H1 (cell line): ENCODE results near the gene DEPP1. TPM values are rescaled to one million over a fixed set of nuclear protein-coding genes. Genes with fewer than 3 reads are reported as not detected.

ENCODE experiments used
- CTCF ChIA-PET: fragments of 300-600 bp; sonication (Branson Sonifier 250); formaldehyde crosslinking; loops from one replicate; lab custom pipeline; 2021; ENCODE audit not compliant: partially characterized antibody; lab: Charles Lee
- POLR2A ChIA-PET: fragments of 300-600 bp; sonication (Branson Sonifier 250); formaldehyde crosslinking; loops from one replicate; lab custom pipeline; 2021; ENCODE audit warnings: inconsistent platforms; ENCODE audit not compliant: partially characterized antibody; lab: Charles Lee
- DNase-seq, 2 experiments: peaks; one replicate each; pipeline versions ENCODE4 v3.0.0 to v3.0.0-alpha.2; 2010 to 2022; ENCODE audit warnings: low spot score in 2 of 2, low read depth in 1 of 2, mixed read lengths in 1 of 2
- FAIRE-seq: peaks from 2 replicates; lab custom pipeline; 2011; peaks lifted over from hg19 to GRCh38; lab: Jason Lieb, UNC
- H2AFZ ChIP-seq: 2 replicates; pipeline ENCODE4 v1.8.1; 2012; ENCODE audit warnings: low read length, inconsistent platforms
- H2AK5ac ChIP-seq: 2 replicates; pipeline ENCODE4 v1.6.1; 2013; ENCODE audit warnings: low read depth, low read length
- H2BK120ac ChIP-seq: replicated peaks from 2 replicates; pipeline ENCODE3; 2013; ENCODE audit warnings: low read depth, low read length, inconsistent platforms
- H2BK12ac ChIP-seq: 2 replicates; pipeline ENCODE4 v1.6.1; 2013; ENCODE audit warnings: low read depth, low read length
- H2BK15ac ChIP-seq: 2 replicates; pipeline ENCODE4 v1.6.1; 2013; ENCODE audit warnings: low read length
- H2BK20ac ChIP-seq: 2 replicates; pipeline ENCODE4 v1.6.1; 2013; ENCODE audit warnings: low read length
- H2BK5ac ChIP-seq: 2 replicates; pipeline ENCODE4 v1.6.1; 2013; ENCODE audit warnings: low read depth, low read length
- H3K14ac ChIP-seq: 2 replicates; pipeline ENCODE4 v1.6.1; 2013; ENCODE audit warnings: inconsistent platforms; ENCODE audit not compliant: insufficient read length
- H3K18ac ChIP-seq: 2 replicates; pipeline ENCODE4 v1.6.1; 2013; ENCODE audit warnings: low read length; ENCODE audit errors: extremely low read depth
- H3K23ac ChIP-seq: 2 replicates; pipeline ENCODE4 v1.6.1; 2013; ENCODE audit warnings: inconsistent platforms; ENCODE audit not compliant: insufficient read length
- H3K23me2 ChIP-seq: 2 replicates; pipeline ENCODE4 v1.6.1; 2013; ENCODE audit warnings: low read depth, low read length
- H3K27ac ChIP-seq: 2 replicates; pipeline ENCODE4 v1.6.1; 2011; ENCODE audit warnings: low read depth, low read length, inconsistent platforms
- H3K27me3 ChIP-seq, 4 experiments: replicated peaks in 1 of 4; 1 replicate in 1 of 4; 2 replicates in 3 of 4; pipeline versions ENCODE4 v1.6.1 to v1.8.1; 2011 to 2013; ENCODE audit warnings: low read length in 3 of 4, mild to moderate bottlenecking in 3 of 4, inconsistent platforms in 2 of 4, mixed read lengths in 2 of 4, moderate library complexity in 1 of 4; ENCODE audit not compliant: control insufficient read depth in 3 of 4, insufficient read depth in 3 of 4; ENCODE audit errors: extremely low read depth in 1 of 4
- H3K36me3 ChIP-seq, 4 experiments: 2 replicates each; pipeline versions ENCODE4 v1.6.1 to v1.8.1; 2011 to 2013; ENCODE audit warnings: mild to moderate bottlenecking in 4 of 4, low read length in 3 of 4, moderate library complexity in 2 of 4, control low read depth in 1 of 4, inconsistent platforms in 1 of 4; ENCODE audit not compliant: insufficient read depth in 4 of 4, control insufficient read depth in 2 of 4
- H3K4ac ChIP-seq: replicated peaks from 2 replicates; pipeline ENCODE3; 2013; ENCODE audit warnings: low read length, low read depth, mixed read lengths, inconsistent platforms; ENCODE audit not compliant: insufficient read length
- H3K4me1 ChIP-seq, 4 experiments: replicated peaks in 1 of 4; 1 replicate in 1 of 4; 2 replicates in 3 of 4; pipeline versions ENCODE4 v1.6.1 to v1.8.1; 2011 to 2013; ENCODE audit warnings: low read length in 3 of 4, inconsistent platforms in 2 of 4, mixed read lengths in 1 of 4; ENCODE audit not compliant: insufficient read depth in 4 of 4, control insufficient read depth in 3 of 4
- H3K4me2 ChIP-seq, 2 experiments: 2 replicates each; pipeline versions ENCODE4 v1.6.1 to v1.8.1; 2011 to 2013; ENCODE audit warnings: low read depth in 2 of 2, low read length in 2 of 2, control low read depth in 1 of 2, inconsistent platforms in 1 of 2, mild to moderate bottlenecking in 1 of 2; ENCODE audit not compliant: insufficient read depth in 1 of 2
- H3K4me3 ChIP-seq, 4 experiments: fragments of 200-600, 300-600 bp in 1 of 4; sonication (generic), shearing (Covaris generic), sonication (Bioruptor Twin) in 1 of 4; 2 replicates each; pipeline versions ENCODE4 v1.5.1 to v1.8.1; 2011 to 2016; ENCODE audit warnings: low read length in 4 of 4, low read depth in 3 of 4, control low read depth in 2 of 4, inconsistent platforms in 2 of 4, mild to moderate bottlenecking in 2 of 4, mixed read lengths in 1 of 4, moderate library complexity in 1 of 4; ENCODE audit not compliant: insufficient read depth in 2 of 4; ENCODE audit errors: extremely low read depth in 1 of 4
- H3K56ac ChIP-seq: replicated peaks from 2 replicates; pipeline ENCODE3; 2013; ENCODE audit warnings: low read depth, mild to moderate bottlenecking, mixed read lengths, low read length, inconsistent platforms; ENCODE audit not compliant: insufficient read length
- H3K79me1 ChIP-seq: 2 replicates; pipeline ENCODE4 v1.6.1; 2013; ENCODE audit warnings: low read depth, low read length, control low read depth
- H3K79me2 ChIP-seq, 2 experiments: 2 replicates each; pipeline versions ENCODE4 v1.6.1 to v1.8.1; 2012 to 2013; ENCODE audit warnings: low read length in 2 of 2, mild to moderate bottlenecking in 2 of 2, inconsistent platforms in 1 of 2; ENCODE audit not compliant: insufficient read depth in 2 of 2, control insufficient read depth in 1 of 2
- H3K9ac ChIP-seq, 4 experiments: replicated peaks in 1 of 4; 1 replicate in 1 of 4; 2 replicates in 3 of 4; pipeline versions ENCODE4 v1.6.1 to v1.8.1; 2011 to 2013; ENCODE audit warnings: low read depth in 3 of 4, low read length in 3 of 4, control low read depth in 2 of 4, mild to moderate bottlenecking in 2 of 4, moderate library complexity in 2 of 4, inconsistent platforms in 1 of 4; ENCODE audit errors: extremely low read depth in 1 of 4
- H3K9me3 ChIP-seq, 2 experiments: 2 replicates each; pipeline versions ENCODE4 v1.6.1 to v1.8.1; 2012 to 2013; ENCODE audit warnings: mild to moderate bottlenecking in 2 of 2, moderate library complexity in 2 of 2, control low read depth in 1 of 2, inconsistent platforms in 1 of 2, low read depth in 1 of 2, low read length in 1 of 2, mixed read lengths in 1 of 2; ENCODE audit not compliant: insufficient read depth in 2 of 2
- H4K20me1 ChIP-seq, 2 experiments: replicated peaks in 1 of 2; 2 replicates each; pipeline versions ENCODE3 to v1.8.1; 2011 to 2013; ENCODE audit warnings: inconsistent platforms in 2 of 2, low read length in 2 of 2, mild to moderate bottlenecking in 1 of 2; ENCODE audit not compliant: insufficient read depth in 2 of 2, control insufficient read depth in 1 of 2
- H4K5ac ChIP-seq: 2 replicates; pipeline ENCODE4 v1.6.1; 2013; ENCODE audit warnings: low read length, low read depth, mixed read lengths, inconsistent platforms; ENCODE audit not compliant: insufficient read length
- H4K8ac ChIP-seq: 2 replicates; pipeline ENCODE4 v1.8.0; 2013; ENCODE audit warnings: mild to moderate bottlenecking, moderate library complexity, low read length, inconsistent platforms; ENCODE audit not compliant: insufficient read depth; ENCODE audit errors: extremely low read depth
- H4K91ac ChIP-seq: replicated peaks from 2 replicates; pipeline ENCODE3; 2013; ENCODE audit warnings: low read length, mixed read lengths, inconsistent platforms; ENCODE audit not compliant: insufficient read length
- FOSL1 ChIP-seq: IDR thresholded peaks from 2 replicates; pipeline ENCODE4 v1.6.1; 2011; ENCODE audit warnings: mild to moderate bottlenecking, low read depth, low read length, moderate library complexity; ENCODE audit not compliant: insufficient read depth
- POU5F1 ChIP-seq: IDR thresholded peaks from 2 replicates; pipeline ENCODE4 v1.6.1; 2011; ENCODE audit warnings: low read depth, mild to moderate bottlenecking, low read length, moderate library complexity
- WGBS, 2 experiments: shearing (Covaris generic) in 1 of 2; methylation state at CpG; one replicate each; pipeline versions ENCODE4 v1.1.6 to v1.1.7; 2013 to 2015; ENCODE audit warnings: low lambda C conversion rate in 2 of 2, mixed read lengths in 2 of 2, inconsistent platforms in 1 of 2, low coverage in 1 of 2, missing lambda C conversion rate in 1 of 2; ENCODE audit not compliant: insufficient replicate concordance in 2 of 2, insufficient coverage in 1 of 2, insufficient read length in 1 of 2; ENCODE audit errors: extremely low coverage in 1 of 2, missing lambda C conversion rate in 1 of 2; 5-methylcytosine and 5-hydroxymethylcytosine counted together
- polyA plus RNA-seq, 7 experiments: library from polyadenylated mRNA; depleted of rRNA in 3 of 7; stranded (reverse) in 5 of 7; unstranded in 2 of 7; fragments of >200 nt in 5 of 7; fragments of 200-250 nt in 2 of 7; gene quantifications; 1 replicate in 5 of 7; 2 replicates in 1 of 7; 4 replicates in 1 of 7; pipeline versions ENCODE4 v1.2.1 to v1.2.3, GENCODE V29; 2011 to 2013; ENCODE audit warnings: missing spikeins in 2 of 7, mixed read lengths in 2 of 7
- total RNA-seq: library from RNA; stranded (reverse); fragmentation: NEBNext Ultra II Directional; extraction: Animal tissue kit (Norgen Biotek cat#: 25700); gene quantifications from 2 replicates; pipeline ENCODE4 v1.2.1, GENCODE V29; 2021

DEPP1 gene
- total and polyA plus RNA-seq, 2 of the 8 experiments (the other 6 are each of a cell fraction or from before 2014, with no cell fraction given): 0.67 to 4.5 TPM

GRCh38 chr10:44965104-44965503 is 13.5 kb downstream of the DEPP1 start:
- Histone ChIP-seq H2AK5ac (peak overlapping the region; percentile 94; the same call in 1 of the 2 replicates), H3K27me3 (peaks cover 0 to 6% (median 3%) of the 10 kb centered on the region in 4 experiments; a peak in 4 of 7 replicates), H4K5ac (no peak overlapping the region), H4K8ac (no peak overlapping the region), H3K4me3 (peak overlapping the region in 1 of 4 experiments; percentile 24; a peak in 1 of 8 replicates), H3K9ac (no peak overlapping the region), H3K18ac (0 out of 2 replicates have a peak overlapping the region, but pooled peaks have one; percentile 76), H2BK20ac (peak overlapping the region; percentile 97; the same call in 1 of the 2 replicates), H3K4me2 (peak overlapping the region; percentile 35 to 54; a peak in 3 of 4 replicates), H4K91ac (peak overlapping the region; percentile 82), H2BK5ac (peak overlapping the region; percentile 94; the same call in 1 of the 2 replicates), H2AFZ (no peak overlapping the region), H3K23me2 (peaks cover 3% of the 10 kb centered on the region; the same call in 1 of the 2 replicates), H3K27ac (no peak overlapping the region), H3K79me2 (no peaks in the 10 kb centered on the region; a peak in 1 of 4 replicates), H3K9me3 (no peaks in the 10 kb centered on the region), H3K14ac (no peak overlapping the region), H2BK15ac (no peak overlapping the region), H3K23ac (no peak overlapping the region), H3K56ac (no peak overlapping the region), H2BK12ac (0 out of 2 replicates have a peak overlapping the region, but pooled peaks have one; percentile 55), H3K79me1 (peaks cover 5% of the 10 kb centered on the region; the same call in 1 of the 2 replicates), H4K20me1 (peaks cover 0 to 2% of the 10 kb centered on the region in 2 experiments), H3K4me1 (peaks cover 22 to 46% (median 31%) of the 10 kb centered on the region in 4 experiments), H3K36me3 (no peaks in the 10 kb centered on the region; a peak in 1 of 8 replicates), H2BK120ac (peak overlapping the region; percentile 97), H3K4ac (no peak overlapping the region)
- DNase-seq: peak in 1 of 2 experiments; percentile 30
- WGBS, 2 experiments: 91% methylated on average over 1 of the region's 1 CpG; no CpG with 5 or more reads in 1 of the 2 experiments
- no peak for FAIRE-seq
- ChIA-PET POLR2A (interaction anchor here (0.9 to 3.5 kb wide), 10 partner anchors 9 to 35 kb away, joined by 3 to 17 read pairs (median 6); partner anchors contain the start of genes DEPP1 and ZNF22), CTCF (interaction anchor here (0.9 to 11.2 kb wide), 10 partner anchors 8 to 567 kb away, joined by 3 to 143 read pairs (median 16); partner anchors contain the start of gene DEPP1)
- TF ChIP-seq FOSL1: no peak
- TF ChIP-seq POU5F1: no peak
